ENCODE measurements around the gene NKX2-4. TPM values are rescaled to one million over a fixed set of nuclear protein-coding genes. Genes with fewer than 3 reads are reported as not detected.

Gene NKX2-4
- total RNA-seq, 4 donors from 2014 or later: not detected

DNA sequence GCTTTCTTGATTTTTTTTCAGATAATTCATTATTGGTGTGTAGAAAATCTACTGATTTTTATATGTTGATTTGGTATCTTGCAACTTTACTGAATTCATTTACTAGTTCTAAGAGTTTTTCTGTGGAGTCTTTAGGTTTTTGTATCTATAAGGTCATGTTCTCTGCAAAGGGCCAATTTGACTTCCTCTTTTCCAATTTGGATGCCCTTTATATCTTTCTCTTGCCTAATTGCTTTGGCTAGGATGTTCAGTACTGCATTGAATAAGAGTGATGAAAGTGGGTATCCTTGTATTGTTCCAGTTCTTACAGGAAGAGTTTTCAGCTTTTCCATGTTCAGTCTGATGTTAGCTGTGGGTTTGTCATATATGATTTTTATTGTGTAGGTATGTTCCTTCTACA, 14.4 kb upstream of the NKX2-4 start:
- no peak for TF ChIP-seq POLR2A (IDR thresholded peaks at IDR 0.05)
- no peak for TF ChIP-seq POLR2AphosphoS5 (IDR thresholded peaks at IDR 0.05)
- TF ChIP-seq EP300 (IDR thresholded peaks at IDR 0.05): no peak
- TF ChIP-seq CTCF (IDR thresholded peaks at IDR 0.05): no peak

GRCh38 chr20:21399005-21399475, 1.7 kb upstream of the NKX2-4 start:
- H3K36me3 ChIP-seq: no peaks in the 10 kb centered on the region
- no peak for ATAC-seq
- peaks cover 92% of the 10 kb centered on the region for H3K27me3 ChIP-seq
- H3K4me1 ChIP-seq: peaks cover 0 to 25% (median 6%) of the 10 kb centered on the region in 3 donors
- peaks cover 0 to 7% (median 0%) of the 10 kb centered on the region in 3 donors for H3K9me3 ChIP-seq
- H3K27ac ChIP-seq: no peak overlapping the region
- WGBS, 2 donors (ENCODE audit: low coverage in 1 of 2): 21 to 32% methylated on average over 4 to 5 of the region's 5 CpGs
- H3K4me3 ChIP-seq: no peak overlapping the region
- TF ChIP-seq POLR2A (IDR thresholded peaks at IDR 0.05) (no peak), POLR2AphosphoS5 (IDR thresholded peaks at IDR 0.05) (no peak), EP300 (IDR thresholded peaks at IDR 0.05) (no peak), CTCF (IDR thresholded peaks at IDR 0.05) (no peak)

More for the DNA sequence above, 14.4 kb upstream of the NKX2-4 start:
- Histone ChIP-seq H3K27ac (no peak overlapping the region), H3K4me1 (no peaks in the 10 kb centered on the region), H3K9me3 (peaks cover 0 to 28% (median 0%) of the 10 kb centered on the region in 3 donors), H3K36me3 (no peaks in the 10 kb centered on the region), H3K27me3 (peaks cover 37% of the 10 kb centered on the region), H3K4me3 (no peak overlapping the region)
- no peak for ATAC-seq

GRCh38 chr20:21398109-21399004, 1.0 kb upstream of the NKX2-4 start:
- Histone ChIP-seq H3K9me3 (peaks cover 0 to 7% (median 0%) of the 10 kb centered on the region in 3 donors), H3K4me1 (peaks cover 0 to 25% (median 6%) of the 10 kb centered on the region in 3 donors), H3K27me3 (peaks cover 92% of the 10 kb centered on the region), H3K36me3 (no peaks in the 10 kb centered on the region), H3K27ac (no peak overlapping the region), H3K4me3 (no peak overlapping the region)
- TF ChIP-seq EP300 (IDR thresholded peaks at IDR 0.05) (no peak), POLR2A (IDR thresholded peaks at IDR 0.05) (no peak), CTCF (IDR thresholded peaks at IDR 0.05) (no peak), POLR2AphosphoS5 (IDR thresholded peaks at IDR 0.05) (no peak)
- ATAC-seq: no peak
- WGBS, 2 donors (ENCODE audit: low coverage in 1 of 2): 22 to 24% methylated on average over 10 of the region's 10 CpGs

DNA sequence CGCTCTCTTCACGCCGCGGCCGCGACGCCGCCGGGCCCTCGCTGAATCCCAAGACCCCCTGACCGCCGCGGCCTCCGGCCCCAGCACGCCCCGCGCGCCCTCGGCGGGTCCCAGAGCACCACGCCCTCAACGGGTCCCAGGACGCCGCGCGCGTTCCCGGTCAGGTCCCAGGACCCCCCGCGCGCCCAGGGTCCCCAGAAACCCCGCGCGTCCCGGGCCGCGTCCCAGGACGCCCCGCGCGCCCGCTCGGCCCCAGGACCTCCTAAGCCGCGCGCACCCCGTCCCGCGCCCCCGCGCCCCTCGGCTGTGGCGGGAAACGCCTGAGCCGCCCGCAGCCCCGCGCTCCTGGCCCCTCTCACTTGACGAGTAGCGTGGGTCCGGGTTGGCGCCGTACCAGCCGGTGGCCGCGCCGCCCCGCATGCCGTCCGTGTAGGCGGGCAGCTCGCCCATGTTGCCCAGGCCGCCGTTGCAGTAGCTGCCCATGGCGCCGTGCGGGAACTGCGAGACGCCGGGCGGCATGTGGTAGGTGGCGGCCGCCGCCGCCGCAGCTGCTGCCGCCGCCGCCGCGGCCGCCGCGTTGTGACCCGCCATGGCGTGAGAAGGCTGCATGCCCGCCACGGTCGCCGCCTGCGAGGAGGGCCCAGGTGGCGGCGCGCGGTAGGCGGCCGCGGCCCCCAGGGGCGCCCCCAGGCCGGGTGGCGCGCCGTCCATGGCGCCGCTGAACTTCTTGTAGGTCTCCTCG, 556 bp downstream of the NKX2-4 start:
- Histone ChIP-seq H3K9me3 (peaks cover 0 to 7% (median 0%) of the 10 kb centered on the region in 3 donors), H3K4me3 (peak overlapping the region in 1 of 2 donors; percentile 35), H3K27me3 (peaks cover 99% of the 10 kb centered on the region), H3K4me1 (peaks cover 0 to 27% (median 6%) of the 10 kb centered on the region in 3 donors), H3K27ac (no peak overlapping the region), H3K36me3 (no peaks in the 10 kb centered on the region)
- TF ChIP-seq POLR2AphosphoS5 (IDR thresholded peaks at IDR 0.05) (no peak), EP300 (IDR thresholded peaks at IDR 0.05) (no peak), POLR2A (IDR thresholded peaks at IDR 0.05) (no peak), CTCF (IDR thresholded peaks at IDR 0.05) (no peak)
- no peak for ATAC-seq
- whole genome bisulfite sequencing, 2 donors (ENCODE audit: low coverage in 1 of 2): no CpG with 5 or more reads among the region's 116 CpGs

Data from gastroesophageal sphincter (tissue), 4 donors.